Sigmoid colon (tissue), 4 donors: ENCODE measurements around the gene NOS3.

Experiments used
- CTCF ChIP-seq, 4 experiments: fragments of 450-650 bp in 3 of 4; fragments of 200-600 bp in 1 of 4; IDR thresholded peaks; one replicate each; pipeline ENCODE4 v1.5.1; 2016 to 2019; ENCODE audit warnings: antibody characterized with exemption in 4 of 4, mild to moderate bottlenecking in 3 of 4, moderate library complexity in 2 of 4
- EP300 ChIP-seq, 4 donors: sonication (generic); formaldehyde crosslinking; IDR thresholded peaks; one replicate each; pipeline ENCODE4 v1.6.1; 2017; ENCODE audit warnings: antibody characterized with exemption in 4 of 4
- POLR2A ChIP-seq, 2 donors: fragments of 450-650 bp; IDR thresholded peaks; one replicate each; pipeline ENCODE4 v1.6.1; 2016; ENCODE audit warnings: antibody characterized with exemption in 2 of 2, mild to moderate bottlenecking in 2 of 2, moderate library complexity in 2 of 2
- POLR2AphosphoS5 ChIP-seq, 4 donors: sonication (generic); formaldehyde crosslinking; IDR thresholded peaks; one replicate each; pipeline ENCODE4 v1.6.1; 2017; ENCODE audit warnings: antibody characterized with exemption in 4 of 4

GRCh38 chr7:150968056-150968733 lies 22.6 kb upstream of the NOS3 start:
- TF ChIP-seq CTCF (IDR thresholded peaks at IDR 0.05) (no peak), EP300 (IDR thresholded peaks at IDR 0.05) (no peak), POLR2A (IDR thresholded peaks at IDR 0.05) (no peak), POLR2AphosphoS5 (IDR thresholded peaks at IDR 0.05) (no peak)
